GM12878 (cell line): ENCODE data around the gene POU2AF2. TPM values are rescaled to one million over a fixed set of nuclear protein-coding genes. Genes with fewer than 3 reads are reported as not detected.

Experiments used
- ATAC-seq: fragments of 200-7000 bp; cut with Tn5 transposase; 3 replicates; pipeline ENCODE4 v1.9.1; 2020; ENCODE audit warnings: mild to moderate bottlenecking, moderate library complexity
- BruUV-seq: library from RNA; stranded (reverse); fragments of 400-500 nt; replicated peaks from 2 replicates; lab custom pipeline; 2021; lab: Mats Ljungman, UMichigan
- CTCF ChIA-PET: fragments of 300-600 bp; sonication (Branson Sonifier 250); formaldehyde crosslinking; extraction: SDS; loops from one replicate; lab custom pipeline; 2021; ENCODE audit warnings: inconsistent platforms; lab: Yijun Ruan, JAX
- POLR2A ChIA-PET: fragments of 350-600 bp; formaldehyde crosslinking; extraction: SDS; loops from one replicate; lab custom pipeline; 2021; ENCODE audit warnings: inconsistent platforms; lab: Charles Lee
- RAD21 ChIA-PET: fragments of 300-600 bp; sonication (Branson Sonifier 250); formaldehyde crosslinking; loops from one replicate; lab custom pipeline; 2023; ENCODE audit warnings: antibody characterized with exemption; ENCODE audit not compliant: unreplicated experiment; lab: Charles Lee
- SMC1A ChIA-PET: fragments of 300-600 bp; sonication (Branson Sonifier 250); formaldehyde crosslinking; loops from one replicate; lab custom pipeline; 2023; ENCODE audit not compliant: unreplicated experiment, uncharacterized antibody; lab: Charles Lee
- DNase-seq: peaks from one replicate; pipeline ENCODE4 v3.0.0-alpha.2; 2011; ENCODE audit warnings: low read depth, low spot score
- FAIRE-seq: peaks from 3 replicates; lab custom pipeline; 2011; peaks lifted over from hg19 to GRCh38; lab: Jason Lieb, UNC
- H2AFZ ChIP-seq: 2 replicates; pipeline ENCODE4 v1.6.0; 2011; ENCODE audit warnings: low read depth, low read length, control low read depth; ENCODE audit not compliant: control insufficient read depth
- H3K27ac ChIP-seq: 2 replicates; pipeline ENCODE4 v1.5.1; 2011; ENCODE audit warnings: control low read depth; ENCODE audit not compliant: control insufficient read depth, insufficient read depth
- H3K27me3 ChIP-seq, 2 experiments: replicated peaks in 1 of 2; 2 replicates each; pipeline versions ENCODE4 v1.6.0 to v1.6.1; 2011; ENCODE audit warnings: low read length in 1 of 2; ENCODE audit not compliant: control insufficient read depth in 2 of 2, insufficient read depth in 2 of 2
- H3K36me3 ChIP-seq, 2 experiments: 2 replicates each; pipeline ENCODE4 v1.5.1; 2011; ENCODE audit warnings: low read length in 1 of 2; ENCODE audit not compliant: control insufficient read depth in 2 of 2, insufficient read depth in 2 of 2
- H3K4me1 ChIP-seq: 2 replicates; pipeline ENCODE4 v1.6.1; 2011; ENCODE audit warnings: mild to moderate bottlenecking, low read length, moderate library complexity, mixed read lengths; ENCODE audit not compliant: control insufficient read depth, insufficient read depth
- H3K4me2 ChIP-seq: 2 replicates; pipeline ENCODE4 v1.6.0; 2011; ENCODE audit warnings: control low read depth; ENCODE audit not compliant: control insufficient read depth, insufficient read depth
- H3K4me3 ChIP-seq: fragments of 200-600 bp; sonication (generic); 2 replicates; pipeline ENCODE4 v1.5.1; 2016
- H3K79me2 ChIP-seq: 2 replicates; pipeline ENCODE4 v1.6.0; 2011; ENCODE audit warnings: low read length; ENCODE audit not compliant: control insufficient read depth, insufficient read depth
- H3K9ac ChIP-seq: 2 replicates; pipeline ENCODE4 v1.8.0; 2011; ENCODE audit warnings: low read length, control low read depth, mixed read lengths; ENCODE audit not compliant: control insufficient read depth, insufficient read depth
- H3K9me3 ChIP-seq: replicated peaks from 3 replicates; pipeline ENCODE4 v1.5.1; 2011; ENCODE audit warnings: mild to moderate bottlenecking, low read length; ENCODE audit not compliant: control insufficient read depth, insufficient read depth
- H4K20me1 ChIP-seq: 2 replicates; pipeline ENCODE4 v1.6.0; 2011; ENCODE audit not compliant: control insufficient read depth, insufficient read depth
- ATF2 ChIP-seq: IDR thresholded peaks from 2 replicates; pipeline ENCODE4 v1.6.1; 2012; ENCODE audit warnings: low read length, inconsistent platforms
- CREM ChIP-seq: IDR thresholded peaks from 2 replicates; pipeline ENCODE4 v1.6.1; 2014; ENCODE audit warnings: antibody characterized with exemption, low read depth
- IRF3 ChIP-seq: fragments of 450-650 bp; IDR thresholded peaks from 2 replicates; pipeline ENCODE4 v1.6.1; 2014; ENCODE audit warnings: mild to moderate bottlenecking
- MXI1 ChIP-seq: fragments of 150-350 bp; IDR thresholded peaks from 2 replicates; pipeline ENCODE4 v1.6.1; 2011; ENCODE audit warnings: low read depth, mild to moderate bottlenecking, inconsistent platforms, low read length, improper control_type of control experiment
- MYB ChIP-seq: fragments of 150-350 bp; IDR thresholded peaks from 2 replicates; pipeline ENCODE4 v1.6.1; 2014; ENCODE audit warnings: mild to moderate bottlenecking, low read depth, low read length, borderline replicate concordance
- PKNOX1 ChIP-seq: fragments of 450-650 bp; IDR thresholded peaks from 2 replicates; pipeline ENCODE4 v1.6.1; 2016; ENCODE audit warnings: mild to moderate bottlenecking
- RBBP5 ChIP-seq: fragments of 200-600 bp; sonication (generic); conservative IDR thresholded peaks from 2 replicates; pipeline ENCODE4 v1.6.1; 2016
- SIN3A ChIP-seq: IDR thresholded peaks from 2 replicates; pipeline ENCODE4 v1.6.1; 2012; ENCODE audit warnings: low read depth, low read length, improper control_type of control experiment
- WGBS: methylation state at CpG from one replicate; pipeline ENCODE4 v1.1.6; 2016; ENCODE audit warnings: low lambda C conversion rate; ENCODE audit not compliant: insufficient replicate concordance, insufficient coverage; ENCODE audit errors: missing lambda C conversion rate; 5-methylcytosine and 5-hydroxymethylcytosine counted together
- in situ Hi-C: fragments of 300-500 bp; cut with MboI; formaldehyde crosslinking; loops from 9 replicates; pipeline ENCODE4 v1.14.3; 2018; ENCODE audit warnings: mixed read lengths
- intact Hi-C: fragments of 100-400 bp; cut with micrococcal nuclease; formaldehyde crosslinking; loops from one replicate; pipeline ENCODE4 v1.14.2; 2022; ENCODE audit not compliant: unreplicated experiment
- polyA plus RNA-seq, 11 experiments: library from polyadenylated mRNA; depleted of rRNA in 4 of 11; unstranded in 6 of 11; stranded (reverse) in 5 of 11; fragments of >200 nt; fragmentation: Nextera tagmentation in 4 of 11; fragmentation: Illumina TruSeq in 1 of 11; extraction: Ambion mirVana in 4 of 11; extraction: Trizol in 1 of 11; gene quantifications; 1 replicate in 1 of 11; 2 replicates in 10 of 11; pipeline versions ENCODE4 v1.2.1 to v1.2.3, GENCODE V29; 2011 to 2016; ENCODE audit warnings: inconsistent platforms in 2 of 11, missing spikeins in 2 of 11, low read depth in 1 of 11
- total RNA-seq, 4 experiments: library from RNA; depleted of rRNA in 3 of 4; stranded (reverse); fragments of >200 nt in 3 of 4; fragmentation: Illumina TruSeq in 1 of 4; extraction: Trizol in 1 of 4; gene quantifications; 2 replicates each; pipeline versions ENCODE4 v1.2.1 to v1.2.3, GENCODE V29; 2013 to 2021

POU2AF2 gene
- total and polyA plus RNA-seq, 10 of the 15 experiments (the other 5 are each of a cell fraction or from before 2014, with no cell fraction given) = not detected

DNA sequence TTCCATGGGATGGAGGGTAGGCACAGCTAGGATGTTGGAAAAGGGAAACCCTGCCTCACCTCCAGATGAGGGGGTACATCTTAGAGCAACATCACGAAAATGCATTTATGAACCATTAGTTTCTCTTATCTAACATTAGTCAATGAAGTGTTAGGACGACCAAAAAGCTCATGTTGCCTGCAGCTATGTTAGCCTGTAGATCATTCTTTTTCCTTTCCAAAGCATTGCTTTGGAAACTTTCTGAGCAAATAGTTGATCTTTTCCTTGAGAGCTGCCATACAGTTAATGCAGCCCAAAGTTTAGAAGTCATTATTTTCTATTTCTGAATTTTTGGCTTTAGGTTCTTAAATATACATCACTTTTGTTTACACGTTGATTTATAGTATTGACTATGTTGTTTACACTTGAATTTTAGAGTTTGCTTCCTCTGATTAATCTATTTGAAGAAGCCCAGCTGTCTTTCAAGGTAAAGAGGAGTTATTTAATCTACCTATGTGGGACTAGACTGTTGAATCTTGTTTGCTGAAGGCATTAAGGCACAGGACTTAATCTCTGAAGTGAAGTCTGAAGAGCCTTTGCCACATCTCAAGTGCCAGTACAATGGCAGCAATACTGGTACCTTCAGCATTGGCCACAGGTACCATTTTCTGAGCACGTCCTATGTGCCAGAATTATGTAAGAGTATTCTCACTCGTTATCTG lies 63.8 kb downstream of the POU2AF2 start:
- Histone ChIP-seq H3K4me3 (no peak overlapping the region), H4K20me1 (no peaks in the 10 kb centered on the region), H3K36me3 (no peaks in the 10 kb centered on the region), H3K27me3 (no peaks in the 10 kb centered on the region; a peak in 1 of 4 replicates), H2AFZ (no peak overlapping the region), H3K9ac (no peak overlapping the region), H3K4me2 (no peak overlapping the region), H3K9me3 (no peaks in the 10 kb centered on the region), H3K4me1 (no peaks in the 10 kb centered on the region), H3K79me2 (no peaks in the 10 kb centered on the region), H3K27ac (no peak overlapping the region)
- DNase-seq = no peak
- TF ChIP-seq MXI1 = no peak
- TF ChIP-seq RBBP5 = no peak
- intact Hi-C loops = no loop called here
- no peak for FAIRE-seq
- SMC1A ChIA-PET = interaction anchor here (0.5 to 1.5 kb wide), 2 partner anchors 49 to 118 kb away, joined by 3 to 6 read pairs; no protein-coding TSS in a partner anchor
- POLR2A ChIA-PET = interaction anchor here (1.4 to 1.9 kb wide), 2 partner anchors 109 to 113 kb away, joined by 3 to 4 read pairs; no protein-coding TSS in a partner anchor
- BruUV-seq = no TSS peak
- in situ Hi-C loops = no loop called here
- ATAC-seq = no peak
- WGBS = 16% methylated on average over 5 of the region's 5 CpGs
- RAD21 ChIA-PET = interaction anchor here (1.1 to 1.2 kb wide), 2 partner anchors 26 to 33 kb away, joined by 3 read pairs; no protein-coding TSS in a partner anchor
- CTCF ChIA-PET = interaction anchor here (0.7 to 1.4 kb wide), 5 partner anchors 15 to 137 kb away, joined by 3 to 4 read pairs (median 3); no protein-coding TSS in a partner anchor

- DNase-seq (no peak), FAIRE-seq (no peak), ATAC-seq (no peak)
- H2AFZ ChIP-seq = no peak overlapping the region
- CTCF ChIA-PET = interaction anchor here (1.0 to 1.4 kb wide), 3 partner anchors 113 to 136 kb away, joined by 3 to 4 read pairs (median 3); no protein-coding TSS in a partner anchor
- H3K4me2 ChIP-seq = no peak overlapping the region
- SMC1A ChIA-PET = interaction anchor here (0.9 to 1.5 kb wide), 2 partner anchors 18 to 118 kb away, joined by 3 to 6 read pairs; no protein-coding TSS in a partner anchor
- no peak overlapping the region for H3K9ac ChIP-seq
- no TSS peak for BruUV-seq
- H3K4me1 ChIP-seq = no peaks in the 10 kb centered on the region
- no peaks in the 10 kb centered on the region for H4K20me1 ChIP-seq
- no peaks in the 10 kb centered on the region; a peak in 1 of 4 replicates for H3K27me3 ChIP-seq
- RAD21 ChIA-PET = interaction anchor here (1.2 kb wide), 1 partner anchor 32 kb away, joined by 3 read pairs; no protein-coding TSS in a partner anchor
- 31% methylated on average over 3 of the region's 3 CpGs for WGBS
- H3K79me2 ChIP-seq = no peaks in the 10 kb centered on the region
- in situ Hi-C loops = no loop called here
- intact Hi-C loops = no loop called here
- POLR2A ChIA-PET = interaction anchor here (1.4 to 1.9 kb wide), 2 partner anchors 108 to 113 kb away, joined by 3 to 4 read pairs; no protein-coding TSS in a partner anchor
- no peaks in the 10 kb centered on the region for H3K36me3 ChIP-seq
- no peak overlapping the region for H3K4me3 ChIP-seq
- H3K27ac ChIP-seq = no peak overlapping the region
- no peaks in the 10 kb centered on the region for H3K9me3 ChIP-seq
- TF ChIP-seq MYB (no peak), PKNOX1 (no peak), IRF3 (no peak), CREM (no peak), SIN3A (no peak), ATF2 (no peak)
These were observed 64.6 kb downstream of the POU2AF2 start for GRCh38 chr11:111310088-111310487.
